ENCODE measurements around the gene GLRX.
"Not testable (repeated sequence)": the region's sequence is repeated elsewhere in the genome, so short reads cannot be mapped to it uniquely, and the experiment has no call there.

Gene GLRX

DNA sequence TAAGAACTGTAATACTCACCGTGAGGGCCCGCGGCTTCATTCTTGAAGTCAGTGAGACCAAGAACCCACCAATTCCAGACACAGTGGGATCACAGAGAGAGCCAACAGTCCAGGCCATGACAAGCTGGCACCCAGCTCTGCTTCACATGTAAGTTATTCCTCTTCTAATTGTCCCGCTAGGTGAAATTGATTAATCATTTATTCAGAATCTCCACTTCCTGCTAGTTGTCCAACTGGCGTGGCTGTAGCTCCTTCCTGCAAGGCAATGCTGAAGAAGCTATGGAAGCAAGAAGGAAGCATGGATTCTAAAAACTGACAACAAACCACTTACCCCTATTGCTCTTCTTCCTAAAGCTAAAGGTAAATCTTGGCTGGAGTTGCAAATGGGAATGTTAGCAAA lies 30.0 kb upstream of the GLRX start:
- no peak for DNase-seq (ENCODE audit: low read depth in 2 of 2)

DNA sequence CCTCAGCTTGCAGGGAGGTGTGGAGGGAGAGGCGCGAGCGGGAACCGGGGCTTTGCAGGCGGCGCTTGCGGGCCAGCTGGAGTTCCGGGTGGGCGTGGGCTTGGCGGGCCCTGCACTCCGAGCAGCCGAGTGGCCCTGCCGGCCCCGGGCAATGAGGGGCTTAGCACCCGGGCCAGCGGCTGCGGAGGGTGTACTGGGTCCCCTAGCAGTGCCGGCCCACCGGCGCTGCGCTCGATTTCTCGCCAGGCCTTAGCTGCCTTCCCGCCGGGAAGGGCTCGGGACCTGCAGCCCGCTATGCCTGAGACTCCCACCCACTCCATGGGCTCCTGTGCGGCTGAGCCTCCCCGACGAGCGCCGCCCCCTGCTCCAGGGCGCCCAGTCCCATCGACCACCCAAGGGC lies 28.6 kb upstream of the GLRX start:
- not testable (repeated sequence) for DNase-seq (ENCODE audit: low read depth in 2 of 2)

DNA sequence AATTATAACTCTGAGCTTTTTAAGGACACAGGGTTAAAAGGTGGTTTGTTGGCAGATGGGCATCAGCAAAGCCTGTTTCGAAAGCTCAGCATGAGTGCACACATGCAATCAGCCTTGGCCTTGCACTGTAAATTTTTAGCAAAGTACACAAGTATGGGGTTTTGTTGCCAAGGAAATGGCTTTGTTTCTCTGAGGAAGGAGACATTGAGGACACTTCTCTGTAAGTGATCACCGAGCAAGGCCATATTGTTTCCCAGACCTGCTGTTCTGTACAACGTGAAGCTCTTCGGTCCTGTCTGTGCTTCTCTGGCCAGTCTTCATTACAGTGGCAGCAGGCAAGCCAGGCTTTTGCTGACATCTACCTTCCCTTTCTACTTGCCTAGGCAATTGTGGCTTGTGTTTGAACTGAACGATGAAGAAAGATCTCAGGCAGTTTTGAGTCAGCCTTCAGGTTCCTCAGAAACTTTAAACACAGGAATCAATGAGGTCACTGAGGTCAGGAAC lies 27.9 kb upstream of the GLRX start:
- DNase-seq (ENCODE audit: low read depth in 2 of 2): no peak

DNA sequence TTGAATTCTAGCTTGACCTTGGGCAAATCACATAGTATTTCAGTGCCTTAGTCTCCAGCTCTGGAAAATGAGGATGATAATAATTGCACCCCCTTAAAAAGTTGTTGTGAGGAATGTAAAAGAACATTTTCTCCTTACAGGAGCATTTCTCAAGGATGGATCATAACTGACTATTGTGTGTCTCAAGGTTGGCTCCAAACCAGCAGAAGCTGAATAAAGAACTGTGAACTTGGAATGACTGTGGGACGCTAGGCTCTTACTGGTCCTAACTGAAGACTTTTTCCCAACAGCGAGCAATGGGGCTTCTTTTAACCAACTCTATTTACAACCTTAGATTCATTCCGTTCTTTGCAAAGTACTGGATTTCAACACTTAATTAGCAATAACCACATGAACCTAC lies 26.2 kb upstream of the GLRX start:
- DNase-seq (ENCODE audit: low read depth in 2 of 2): no peak

DNA sequence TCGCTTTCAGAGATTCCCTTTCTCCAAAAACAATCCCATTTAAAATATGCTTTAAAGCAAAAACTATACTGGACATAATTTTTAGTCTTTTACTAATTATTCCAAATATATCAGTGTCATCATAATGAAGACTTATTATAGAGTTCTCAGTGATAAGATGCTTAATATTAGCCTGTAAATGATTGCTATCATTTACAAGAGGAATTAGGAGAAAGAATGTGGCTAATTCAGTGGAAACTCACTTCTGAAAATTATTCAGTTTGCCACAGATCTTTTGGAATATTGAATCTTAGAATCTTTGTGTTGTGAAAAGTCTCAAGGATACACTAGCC lies 24.7 kb upstream of the GLRX start:
- no peak for DNase-seq (ENCODE audit: low read depth in 2 of 2)

DNA sequence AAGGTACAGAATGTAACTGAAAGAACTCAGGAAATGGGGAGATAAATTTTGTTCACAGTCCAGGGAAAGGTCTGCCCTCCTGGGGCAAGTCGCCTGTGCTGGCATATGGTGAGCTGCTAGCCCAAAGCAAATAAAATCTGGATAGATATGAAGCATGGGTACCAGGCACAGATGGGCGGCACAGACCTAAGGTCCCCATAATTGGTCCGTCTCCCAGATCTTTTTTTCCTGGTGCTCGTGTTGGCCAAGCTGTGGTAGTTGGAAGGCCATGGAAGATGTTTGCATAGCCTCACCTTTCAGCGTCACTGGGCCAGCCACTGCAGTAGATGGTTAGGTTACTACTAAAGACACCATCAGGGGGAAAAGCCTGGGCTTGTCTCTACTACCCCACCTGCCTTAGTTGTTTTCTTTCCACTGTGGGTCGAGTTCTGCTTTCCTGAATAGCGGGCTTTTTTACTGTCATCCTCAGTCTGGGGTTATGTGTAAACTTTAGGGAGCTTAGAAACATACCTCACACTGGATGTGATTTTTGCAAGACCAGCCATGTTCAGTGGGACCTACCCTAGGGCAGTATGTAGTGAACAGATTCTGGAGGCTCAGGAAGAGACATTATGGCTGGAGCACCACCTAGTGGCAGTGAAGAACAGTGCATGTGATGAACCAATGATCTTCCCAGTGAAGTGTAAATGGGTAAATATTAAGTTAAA lies 24.2 kb upstream of the GLRX start:
- DNase-seq (ENCODE audit: low read depth in 2 of 2): peak in 1 of 2 experiments; percentile 61

DNA sequence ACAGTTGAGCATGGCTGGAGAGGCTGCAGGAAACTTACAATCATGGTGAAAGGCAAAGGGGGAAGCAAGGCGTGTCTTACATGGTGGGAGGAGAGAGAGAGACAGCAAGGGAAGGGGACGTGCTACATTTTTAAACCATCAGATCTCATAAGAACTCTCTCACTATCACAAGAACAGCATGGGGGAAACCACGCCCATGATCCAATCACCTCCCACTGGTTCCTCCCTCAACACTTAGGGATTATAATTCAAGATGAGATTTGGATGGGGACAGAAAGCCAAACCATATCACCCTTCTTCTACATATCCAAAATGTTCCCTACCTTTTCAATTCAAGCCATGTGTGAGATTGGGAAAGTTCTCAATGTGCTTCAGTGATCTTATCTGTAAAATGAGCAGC lies 22.9 kb upstream of the GLRX start:
- no peak for DNase-seq (ENCODE audit: low read depth in 2 of 2)

DNA sequence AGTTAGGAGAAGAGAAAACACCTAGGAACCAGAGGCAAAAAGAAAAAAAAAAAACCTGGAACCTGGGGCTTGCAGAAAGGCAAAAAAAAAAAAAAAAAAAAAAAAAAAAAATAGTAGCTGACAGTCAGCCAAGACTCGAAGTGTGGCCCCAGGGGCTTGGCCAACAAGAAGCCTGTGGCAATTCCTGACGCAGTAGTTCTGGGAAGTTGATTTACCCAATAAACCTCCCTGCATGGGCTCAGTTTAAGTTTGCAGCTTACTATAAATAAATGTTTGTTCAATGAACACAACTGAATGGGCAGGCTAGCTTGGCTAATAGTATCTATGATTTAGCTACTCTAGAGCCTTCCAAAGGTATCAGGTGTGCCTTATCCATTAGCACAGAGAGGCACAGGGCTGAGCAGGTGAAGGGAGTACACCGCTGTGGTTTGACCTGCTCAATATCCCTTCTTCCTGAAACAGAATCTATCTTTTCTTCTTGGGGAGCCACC lies 21.3 kb upstream of the GLRX start:
- no peak for DNase-seq (ENCODE audit: low read depth in 2 of 2)

DNA sequence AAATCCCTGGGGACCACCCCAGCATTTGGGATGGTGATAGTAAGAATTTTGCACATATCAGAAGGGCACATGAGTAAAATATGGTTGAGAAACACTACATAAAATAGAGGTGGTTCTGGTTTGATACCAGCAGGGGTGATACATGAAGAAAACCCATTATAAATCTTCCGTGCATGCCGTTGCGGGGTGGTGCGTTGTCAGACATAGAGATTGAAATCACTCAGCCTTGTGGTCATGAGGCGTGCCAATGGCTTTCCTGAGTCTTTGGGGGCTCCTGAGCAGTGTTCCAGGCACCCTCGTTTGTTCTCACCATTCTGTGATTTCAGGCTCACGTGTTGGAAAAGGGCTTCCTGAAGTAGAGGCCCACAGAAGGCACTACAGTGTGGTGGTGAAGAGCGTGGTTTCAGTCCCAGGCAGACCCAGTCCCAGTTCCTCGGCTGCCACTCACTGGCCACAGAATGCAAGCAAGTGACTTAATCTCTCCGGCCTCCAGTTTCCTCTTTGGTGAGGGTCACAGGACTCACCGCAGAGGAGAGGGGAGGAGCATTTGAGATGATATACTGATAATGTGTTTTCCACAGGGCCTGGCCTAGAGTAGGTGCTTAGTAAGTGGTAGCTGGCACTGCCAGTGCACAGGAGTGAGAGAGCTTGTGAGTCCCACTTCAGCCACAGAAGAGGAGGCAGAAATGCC lies 20.5 kb upstream of the GLRX start:
- DNase-seq (ENCODE audit: low read depth in 2 of 2): peak; percentile 31 to 54

DNA sequence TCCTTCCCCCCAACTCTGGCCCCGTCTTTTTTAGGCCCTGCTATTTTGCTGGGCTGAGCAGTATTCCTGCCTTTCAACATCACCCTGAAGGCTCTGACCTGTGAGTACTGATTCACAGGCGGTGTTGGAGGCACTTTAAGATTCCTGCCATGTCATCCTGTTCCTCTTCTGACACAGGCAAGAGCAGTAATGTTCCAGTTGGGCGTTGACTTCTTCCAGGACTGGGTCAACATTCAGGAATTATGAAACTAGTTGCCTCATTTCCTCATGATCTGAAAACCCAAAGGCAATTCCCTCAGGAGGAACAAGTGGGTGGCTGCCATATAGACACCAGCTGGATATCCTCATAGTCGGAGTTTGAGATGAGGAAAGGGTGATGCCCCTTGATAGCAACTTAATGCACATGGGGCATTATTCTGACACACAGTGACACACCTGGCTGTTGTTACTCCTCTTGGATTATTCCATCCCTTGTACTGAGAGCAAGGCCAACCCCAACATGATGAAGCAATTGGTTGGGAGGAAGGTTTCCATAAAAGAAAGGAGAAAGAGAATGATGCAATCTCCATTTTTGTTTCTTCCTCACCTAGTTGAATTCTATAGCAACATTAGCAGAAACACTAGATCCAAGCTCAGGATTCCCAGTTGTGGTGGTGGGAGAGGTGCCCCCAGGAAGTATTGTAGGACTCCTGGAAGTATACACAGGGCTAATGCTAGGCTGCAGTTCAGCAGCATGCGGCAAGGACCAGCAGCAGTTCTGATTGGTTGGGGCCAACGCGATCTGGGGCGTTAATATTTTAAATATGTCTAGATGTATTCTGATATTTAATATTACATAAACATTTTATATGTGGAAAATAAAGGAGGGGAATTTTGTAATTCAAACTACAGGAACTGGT lies 19.6 kb upstream of the GLRX start:
- no peak for DNase-seq (ENCODE audit: low read depth in 2 of 2)

DNA sequence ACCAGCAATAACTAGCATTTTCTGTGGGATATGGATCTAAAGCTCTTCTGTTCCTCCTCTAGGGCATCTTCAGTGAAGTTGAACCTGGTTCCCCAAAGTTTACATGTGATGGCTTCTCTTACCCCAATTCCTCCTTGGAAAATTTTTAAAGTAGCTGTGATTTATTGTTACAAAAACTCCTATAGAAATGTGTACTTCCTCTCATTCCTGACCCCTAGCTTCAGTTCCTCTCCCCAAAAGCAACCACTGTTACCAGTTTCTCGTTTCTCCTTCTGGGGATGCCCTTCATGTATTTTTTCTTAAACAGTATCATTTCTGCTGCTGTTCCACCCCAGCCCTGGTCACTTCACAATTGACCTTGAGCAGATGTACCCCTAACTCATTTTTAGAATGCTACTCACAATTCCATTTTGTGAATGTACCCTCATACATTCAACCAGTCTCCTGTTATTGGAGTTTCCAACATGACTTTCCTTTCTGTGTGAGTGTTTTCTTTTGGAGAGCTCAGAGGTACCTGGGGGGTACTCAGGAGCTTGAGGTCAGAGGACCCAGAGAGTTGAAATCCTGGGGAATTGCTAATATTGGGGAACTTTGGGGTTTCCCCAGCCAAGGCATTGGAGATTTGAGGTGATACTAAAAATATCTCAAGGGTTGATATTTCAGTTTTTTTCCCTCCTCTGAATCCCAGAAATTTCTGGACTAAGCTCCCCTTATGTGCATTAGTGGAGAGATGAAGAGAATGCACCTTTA lies 18.6 kb upstream of the GLRX start:
- DNase-seq (ENCODE audit: low read depth in 2 of 2): no peak

DNA sequence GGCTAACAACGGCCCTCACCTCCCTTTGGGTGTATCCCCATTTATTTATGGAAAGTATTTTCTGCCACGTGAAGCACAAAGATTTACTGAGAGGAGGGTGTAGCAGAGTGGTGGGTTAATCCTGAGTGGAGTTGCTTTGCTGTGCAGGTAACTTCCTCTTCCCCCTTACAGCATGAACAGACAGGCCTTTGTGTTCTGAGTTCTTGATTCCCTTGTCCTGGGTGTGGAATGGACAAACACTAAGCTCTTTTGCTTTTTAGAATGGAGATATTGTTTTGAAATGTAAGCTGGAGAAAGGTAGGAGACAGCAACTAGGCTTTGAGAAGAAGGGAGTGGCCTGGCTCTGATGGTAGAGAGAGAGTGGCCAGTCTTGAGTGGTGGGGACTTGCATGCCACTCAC lies 17.1 kb upstream of the GLRX start:
- DNase-seq (ENCODE audit: low read depth in 2 of 2): no peak

DNA sequence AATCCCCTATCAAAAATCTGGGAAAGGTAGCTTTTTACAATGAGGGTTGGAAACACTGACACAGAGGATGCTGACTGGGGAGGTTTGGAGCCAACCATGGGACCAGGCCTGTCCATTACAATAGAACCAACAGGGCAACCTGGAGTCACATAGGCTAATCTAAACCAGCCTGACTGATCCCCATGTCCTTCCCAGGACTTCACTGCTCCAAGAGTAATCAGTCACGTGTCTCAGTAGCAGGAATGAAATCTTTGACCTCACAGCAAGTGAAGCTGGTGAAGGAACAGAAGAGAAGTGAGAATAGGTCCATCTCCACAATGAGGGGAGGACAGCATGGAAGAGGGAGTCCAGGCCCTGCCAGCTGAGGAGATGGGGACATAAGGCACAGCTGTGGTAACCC lies 16.0 kb upstream of the GLRX start:
- no peak for DNase-seq (ENCODE audit: low read depth in 2 of 2)

DNA sequence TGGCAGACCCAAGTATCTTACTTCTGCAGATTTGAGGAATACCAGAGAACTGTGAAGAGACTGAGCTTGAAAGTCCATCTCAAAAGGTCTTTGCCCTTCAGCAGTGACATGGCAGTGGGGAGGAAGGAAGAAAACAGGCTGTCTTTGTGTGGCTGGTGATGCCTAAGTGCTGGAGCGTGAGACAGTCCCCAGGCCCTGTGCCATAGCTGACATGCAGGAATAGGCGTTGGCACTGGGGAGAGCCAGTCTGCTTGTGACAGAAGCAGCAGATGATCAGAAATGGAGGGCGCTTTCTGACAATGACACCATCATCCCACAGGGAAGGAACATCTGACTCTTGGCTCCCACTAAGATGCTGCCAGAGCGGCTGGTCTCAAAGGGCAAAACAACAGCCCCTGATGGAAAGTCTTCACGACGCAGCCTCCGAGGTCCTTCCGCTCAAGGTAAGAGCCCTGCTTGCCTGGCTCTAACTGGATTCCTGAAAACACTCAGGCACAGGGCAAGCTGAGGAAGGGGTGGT lies 15.5 kb upstream of the GLRX start:
- no peak for DNase-seq (ENCODE audit: low read depth in 2 of 2)

DNA sequence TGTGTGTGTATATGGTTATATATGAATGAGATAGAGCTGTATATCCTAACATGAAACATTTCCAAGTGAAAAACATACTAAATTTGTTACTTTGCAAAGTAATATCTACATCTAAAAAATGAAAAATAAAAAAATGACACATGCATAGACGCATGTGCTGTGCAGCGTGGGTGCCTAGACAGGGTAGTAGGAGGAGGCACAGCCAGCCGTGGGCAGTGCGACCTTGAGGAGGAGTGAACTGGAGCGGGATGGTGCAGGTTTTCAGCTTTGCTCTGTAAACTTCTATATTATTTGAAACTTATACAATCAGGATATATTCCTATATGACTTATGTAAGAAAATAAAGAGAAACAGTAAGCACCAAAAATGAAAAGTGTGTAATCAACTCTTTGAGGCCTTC lies 15.0 kb upstream of the GLRX start:
- no peak for DNase-seq (ENCODE audit: low read depth in 2 of 2)

DNA sequence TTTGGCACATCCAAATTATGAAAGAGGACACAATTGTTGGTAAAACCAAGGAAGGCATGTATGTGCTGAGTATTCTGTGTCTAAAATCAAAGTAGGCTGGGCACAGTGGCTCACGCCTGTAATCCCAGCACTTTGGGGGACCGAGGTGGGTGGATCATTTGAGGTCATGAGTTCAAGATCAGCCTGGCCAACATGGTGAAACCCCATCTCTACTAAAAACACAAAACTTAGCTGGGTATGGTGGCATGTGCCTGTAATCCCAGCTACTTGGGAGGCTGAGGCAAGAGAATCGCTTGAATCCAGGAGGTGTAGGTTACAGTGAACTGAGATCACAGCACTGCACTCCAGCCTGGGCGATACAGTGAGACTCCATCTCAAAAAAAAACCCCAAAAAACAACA lies 14.4 kb upstream of the GLRX start:
- not testable (repeated sequence) for DNase-seq (ENCODE audit: low read depth in 2 of 2)

DNA sequence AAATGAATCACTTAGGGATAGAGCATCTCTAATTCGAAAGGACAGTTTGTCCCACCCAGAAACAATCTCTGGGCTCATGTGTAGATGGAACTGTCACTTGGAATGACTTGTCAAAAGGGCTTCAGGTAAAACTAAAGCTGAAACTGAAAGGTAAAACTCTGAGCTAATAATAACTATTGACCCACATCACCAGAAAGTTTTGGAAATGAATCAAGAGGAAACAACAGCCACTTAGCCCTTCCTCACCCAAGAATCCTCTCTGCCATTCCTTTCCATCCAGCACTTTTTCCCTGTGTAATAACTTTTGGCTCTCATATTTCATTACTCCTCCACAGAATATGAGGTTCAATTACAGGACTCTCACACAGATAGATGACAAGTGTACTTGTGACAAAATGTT lies 14.0 kb upstream of the GLRX start:
- no peak for DNase-seq (ENCODE audit: low read depth in 2 of 2)

DNA sequence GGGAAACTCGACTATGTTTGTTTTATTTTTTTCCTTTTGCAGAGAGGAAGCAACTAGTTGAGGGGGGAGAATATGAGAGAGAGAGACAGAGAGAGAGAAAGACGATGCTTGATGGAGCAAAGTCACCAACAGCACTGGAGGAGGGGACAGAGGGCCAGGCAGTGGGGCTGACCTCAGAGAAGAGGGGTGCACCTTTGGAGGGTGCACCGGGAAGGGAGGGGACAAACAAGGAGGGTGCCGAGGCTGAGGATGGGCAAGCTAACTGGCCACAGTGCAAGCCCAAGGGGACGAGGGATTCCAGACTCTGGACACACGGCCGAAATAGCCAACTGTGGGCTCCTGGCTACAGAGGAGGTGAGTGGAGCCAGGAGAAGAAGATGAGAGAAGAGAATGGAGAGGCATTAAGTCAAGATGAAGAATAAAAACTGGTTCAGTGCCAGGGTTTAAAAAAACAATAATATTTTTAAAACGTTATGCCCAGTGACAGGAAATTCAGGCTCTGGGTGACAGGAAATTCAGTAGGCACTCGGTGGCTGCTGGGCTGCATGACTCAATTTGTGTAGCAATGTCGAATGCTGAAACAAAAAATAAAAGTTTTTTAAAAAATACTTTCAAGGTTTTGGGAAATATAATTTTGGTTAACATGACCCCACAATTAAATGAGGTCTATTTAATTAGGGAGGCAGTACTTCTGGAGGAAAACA lies 13.3 kb upstream of the GLRX start:
- DNase-seq (ENCODE audit: low read depth in 2 of 2): no peak

DNA sequence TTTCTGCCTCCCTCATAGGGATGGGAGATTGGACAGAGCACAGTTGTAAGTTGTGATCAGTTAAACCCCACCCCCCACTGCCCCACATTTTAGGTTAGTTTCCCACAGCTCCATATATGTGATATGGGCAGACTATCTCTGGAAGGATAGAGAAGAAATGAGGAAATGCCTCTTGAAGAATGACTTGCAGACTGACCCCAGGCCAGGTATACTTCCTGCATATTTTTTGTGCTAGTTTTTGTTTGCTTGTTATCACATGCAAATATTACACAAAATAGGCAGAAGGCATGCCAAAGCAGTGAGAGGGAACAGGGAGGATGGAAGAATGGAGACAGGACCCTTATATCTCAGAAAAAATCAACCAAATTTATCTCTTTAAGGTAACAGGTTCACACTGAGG lies 10.1 kb upstream of the GLRX start:
- no peak for DNase-seq (ENCODE audit: low read depth in 2 of 2)

DNA sequence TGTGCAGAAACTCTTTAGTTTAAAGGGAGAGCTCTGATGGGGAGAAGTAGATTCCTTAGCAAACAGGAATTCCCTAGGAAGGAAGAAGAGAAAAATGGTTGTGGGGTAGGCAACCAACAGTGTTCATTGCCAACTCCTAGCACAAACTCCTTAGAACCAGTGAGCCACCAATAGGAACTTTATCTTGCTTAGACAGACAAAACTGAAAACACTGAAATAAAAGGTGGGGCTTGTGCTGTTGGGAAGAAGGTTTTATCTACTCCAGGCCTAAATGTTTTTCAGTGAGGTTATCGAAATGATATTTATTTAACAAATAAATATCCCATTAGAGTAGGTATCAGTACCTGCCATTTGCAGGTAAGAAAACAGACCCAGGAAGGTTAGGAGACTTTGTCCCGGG lies 7.7 kb upstream of the GLRX start:
- DNase-seq (ENCODE audit: low read depth in 2 of 2): no peak

DNA sequence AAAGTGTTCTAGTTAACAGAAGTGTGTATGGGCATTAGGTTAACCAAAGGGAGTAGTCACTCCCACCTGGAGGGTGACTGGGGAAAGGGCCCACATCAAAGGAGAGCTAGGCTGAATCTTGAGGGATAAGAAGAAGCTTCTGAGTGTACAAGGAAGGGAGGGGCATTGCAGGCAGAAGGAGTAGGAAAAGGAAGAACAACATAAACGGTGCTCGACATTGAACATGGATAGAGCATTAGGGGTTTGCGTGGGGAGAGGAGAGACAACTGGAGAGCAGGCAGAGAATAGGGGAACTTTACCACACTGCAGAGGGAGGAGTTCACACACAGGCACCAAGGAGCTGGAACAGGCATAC lies 5.3 kb upstream of the GLRX start:
- DNase-seq (ENCODE audit: low read depth in 2 of 2): no peak
